ENCODE measurements around the gene SMPD4.

- TF ChIP-seq POLR2A (IDR thresholded peaks at IDR 0.05; ENCODE audit: low read depth, low read length): no peak
- no peak for TF ChIP-seq POLR2AphosphoS5 (IDR thresholded peaks at IDR 0.05; ENCODE audit: low read depth, low read length)
- no peak for TF ChIP-seq TAF1 (IDR thresholded peaks at IDR 0.05; ENCODE audit: low read depth, low read length)
Measured at GRCh38 chr2:130190237-130190636, 8.8 kb upstream of the SMPD4 start.

Measured in GM12891 (cell line).